Common myeloid progenitor, CD34-positive (primary cell): ENCODE results near the gene UROD.

Experiments used
- CTCF ChIA-PET: fragments of 350-600 bp; sonication (Branson Sonifier 250); formaldehyde crosslinking; loops from one replicate; lab custom pipeline; 2021; ENCODE audit warnings: antibody characterized with exemption; lab: Charles Lee
- POLR2A ChIA-PET: fragments of 350-600 bp; sonication (Branson Sonifier 250); formaldehyde crosslinking; loops from one replicate; lab custom pipeline; 2021; ENCODE audit warnings: antibody characterized with exemption; lab: Charles Lee
- DNase-seq, 3 donors: peaks; one replicate each; pipeline versions ENCODE4 v3.0.0 to v3.0.0-alpha.2; 2013
- H3K27ac ChIP-seq, 2 experiments: 1 replicate in 1 of 2; 2 replicates in 1 of 2; pipeline ENCODE4 v1.7.0; 2013; ENCODE audit warnings: inconsistent platforms in 2 of 2, low read length in 2 of 2, mild to moderate bottlenecking in 2 of 2, low read depth in 1 of 2, moderate library complexity in 1 of 2; ENCODE audit not compliant: severe bottlenecking in 2 of 2, insufficient read depth in 1 of 2, poor library complexity in 1 of 2
- H3K27me3 ChIP-seq, 5 experiments: replicated peaks in 2 of 5; 1 replicate in 3 of 5; 2 replicates in 2 of 5; pipeline versions ENCODE4 v1.6.1 to v1.7.0; 2013; ENCODE audit warnings: low read length in 4 of 5, mild to moderate bottlenecking in 2 of 5, moderate library complexity in 2 of 5, inconsistent platforms in 1 of 5; ENCODE audit not compliant: insufficient read depth in 5 of 5, control insufficient read depth in 4 of 5
- H3K36me3 ChIP-seq, 4 experiments: 1 replicate in 2 of 4; 2 replicates in 2 of 4; pipeline versions ENCODE4 v1.6.1 to v1.7.0; 2013; ENCODE audit warnings: low read length in 3 of 4, control low read depth in 1 of 4, mild to moderate bottlenecking in 1 of 4; ENCODE audit not compliant: control insufficient read depth in 4 of 4, insufficient read depth in 4 of 4
- H3K4me1 ChIP-seq, 4 experiments: 1 replicate in 3 of 4; 2 replicates in 1 of 4; pipeline versions ENCODE4 v1.6.1 to v1.7.1; 2013; ENCODE audit warnings: low read length in 3 of 4, mild to moderate bottlenecking in 3 of 4, control low read depth in 1 of 4, inconsistent platforms in 1 of 4, moderate library complexity in 1 of 4; ENCODE audit not compliant: control insufficient read depth in 4 of 4, insufficient read depth in 4 of 4; ENCODE audit errors: control extremely low read depth in 1 of 4
- H3K4me3 ChIP-seq, 7 experiments: 1 replicate in 4 of 7; 2 replicates in 3 of 7; pipeline versions ENCODE4 v1.5.1 to v1.7.0; 2013; ENCODE audit warnings: mild to moderate bottlenecking in 7 of 7, low read length in 6 of 7, moderate library complexity in 6 of 7, inconsistent platforms in 2 of 7, low read depth in 2 of 7, control low read depth in 1 of 7; ENCODE audit not compliant: insufficient read depth in 4 of 7, control insufficient read depth in 1 of 7; ENCODE audit errors: extremely low read depth in 1 of 7
- H3K9me3 ChIP-seq, 5 experiments: 1 replicate in 4 of 5; 2 replicates in 1 of 5; pipeline versions ENCODE4 v1.6.1 to v1.7.1; 2013; ENCODE audit warnings: low read length in 4 of 5, mild to moderate bottlenecking in 2 of 5, inconsistent platforms in 1 of 5, low read depth in 1 of 5, moderate library complexity in 1 of 5; ENCODE audit not compliant: control insufficient read depth in 4 of 5, insufficient read depth in 2 of 5; ENCODE audit errors: control extremely low read depth in 1 of 5
- WGBS: methylation state at CpG from one replicate; pipeline ENCODE4 v1.1.5; 2013; ENCODE audit not compliant: insufficient coverage; 5-methylcytosine and 5-hydroxymethylcytosine counted together

Gene UROD

DNA sequence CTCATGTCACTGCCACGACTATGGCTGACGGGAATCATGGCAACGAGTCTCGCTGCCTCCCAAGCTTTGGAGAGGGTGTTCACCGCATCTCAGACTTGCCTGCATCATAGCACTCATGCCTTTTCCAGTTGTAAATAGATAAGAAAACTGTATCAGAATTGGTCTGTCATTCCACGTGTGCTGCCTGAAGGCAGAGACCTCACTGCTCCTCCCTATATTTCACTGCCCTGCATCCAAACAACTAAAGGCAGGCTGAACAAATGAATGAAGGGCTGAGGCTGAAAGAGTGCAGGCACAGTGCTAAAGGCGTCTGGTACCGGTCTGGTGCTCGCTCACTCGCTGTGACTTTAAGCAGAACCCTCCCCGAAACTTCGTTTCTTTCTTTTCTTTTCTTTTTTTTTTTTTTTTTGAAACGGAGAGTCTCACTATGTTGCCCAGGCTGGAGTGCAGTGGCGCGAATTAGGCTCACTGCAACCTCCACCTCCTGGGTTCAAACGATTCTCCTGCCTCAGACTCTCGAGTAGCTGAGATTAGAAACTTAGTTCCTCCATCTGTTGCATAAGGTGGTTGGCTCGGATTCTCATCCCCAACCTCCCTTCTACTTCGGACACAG lies 26.2 kb upstream of the UROD start:
- CTCF ChIA-PET: interaction anchor here (1.4 to 2.9 kb wide), 2 partner anchors 26 to 33 kb away, joined by 4 to 15 read pairs; partner anchors contain the start of genes HECTD3 and UROD
- WGBS: 19% methylated on average over 14 of the region's 19 CpGs
- Histone ChIP-seq H3K4me3 (peak overlapping the region; percentile 50 to 92 (median 74)), H3K27ac (peak overlapping the region in 1 of 2 experiments; percentile 78), H3K9me3 (no peaks in the 10 kb centered on the region), H3K36me3 (peaks cover 0 to 2% (median under 1%) of the 10 kb centered on the region in 4 experiments), H3K4me1 (peaks cover 6 to 18% (median 15%) of the 10 kb centered on the region in 4 experiments), H3K27me3 (no peaks in the 10 kb centered on the region)
- peak in 2 of 3 donors; percentile 17 to 23 for DNase-seq
- POLR2A ChIA-PET: interaction anchor here (0.8 to 1.3 kb wide), 4 partner anchors 14 to 264 kb away, joined by 3 to 4 read pairs (median 3); partner anchors contain the start of genes HECTD3 and UROD

DNA sequence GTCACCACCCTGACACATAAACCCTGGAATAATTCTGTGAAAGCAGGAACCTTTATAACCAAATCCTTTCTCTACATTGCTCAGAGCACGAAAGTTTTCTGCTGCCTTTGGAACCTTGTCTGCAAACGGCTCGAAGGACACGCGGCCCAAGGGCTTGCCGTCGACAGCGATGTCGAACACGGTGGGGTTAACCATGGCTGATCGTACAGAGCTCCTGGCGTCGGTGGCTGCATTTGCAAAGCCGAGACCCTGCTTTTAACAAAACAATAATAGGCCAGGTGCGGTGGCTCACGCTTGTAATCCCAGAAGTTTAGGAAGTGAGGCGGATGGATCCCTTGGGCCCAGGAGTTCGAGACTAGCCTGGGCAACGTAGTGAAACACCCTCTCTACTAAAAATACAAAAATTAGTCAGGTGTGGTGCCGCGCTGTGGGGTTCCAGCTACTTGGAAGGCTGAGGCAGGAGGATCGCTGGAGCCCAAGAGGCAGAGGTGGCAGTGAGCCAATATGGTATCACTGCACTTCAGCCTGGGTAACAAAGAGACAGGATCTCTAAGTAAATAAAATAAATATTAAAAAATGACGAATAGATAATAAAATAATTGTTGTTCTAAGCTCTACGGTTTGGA lies 23.4 kb upstream of the UROD start:
- H3K4me3 ChIP-seq: no peak overlapping the region
- H3K9me3 ChIP-seq: no peaks in the 10 kb centered on the region
- ChIA-PET CTCF (interaction anchor here (0.6 kb wide), 1 partner anchor 30 kb away, joined by 3 read pairs; no protein-coding TSS in a partner anchor), POLR2A (interaction anchor here (0.6 kb wide), 1 partner anchor 277 kb away, joined by 5 read pairs; no protein-coding TSS in a partner anchor)
- DNase-seq: no peak
- peaks cover 6 to 18% (median 15%) of the 10 kb centered on the region in 4 experiments for H3K4me1 ChIP-seq
- H3K27me3 ChIP-seq: no peaks in the 10 kb centered on the region
- 98% methylated on average over 17 of the region's 24 CpGs for WGBS
- H3K27ac ChIP-seq: no peak overlapping the region
- H3K36me3 ChIP-seq: no peaks in the 10 kb centered on the region

DNA sequence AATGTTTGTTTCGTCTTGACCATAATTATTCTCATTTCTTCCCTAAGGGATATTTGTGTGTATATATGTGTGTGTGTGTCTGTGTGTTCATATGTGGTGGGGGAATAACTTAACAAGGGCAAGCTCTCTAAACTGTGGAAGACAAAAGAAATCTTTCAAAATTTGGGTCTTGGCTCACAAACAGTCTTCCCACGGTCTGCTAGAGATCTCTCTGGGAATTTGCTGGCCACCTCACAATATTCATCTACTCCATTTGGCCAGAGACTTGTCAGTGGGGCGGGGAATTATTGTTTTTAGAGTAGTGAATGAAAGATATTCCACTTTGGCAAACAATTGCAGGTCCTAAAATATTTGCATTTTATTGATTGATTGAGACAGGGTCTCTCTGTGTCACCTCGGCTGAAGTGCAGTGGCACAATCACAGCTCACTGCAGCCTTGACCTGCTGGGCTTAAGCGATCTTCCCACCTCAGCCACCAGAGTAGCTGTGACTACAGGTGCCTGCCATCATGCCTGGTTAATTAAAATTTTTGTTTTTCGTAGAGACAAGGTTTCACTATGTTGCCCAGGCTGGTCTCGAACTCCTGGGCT lies 17.6 kb upstream of the UROD start:
- no peaks in the 10 kb centered on the region for H3K9me3 ChIP-seq
- no peak for DNase-seq
- no peaks in the 10 kb centered on the region for H3K36me3 ChIP-seq
- H3K27me3 ChIP-seq: no peaks in the 10 kb centered on the region
- no peak overlapping the region for H3K4me3 ChIP-seq
- H3K27ac ChIP-seq: no peak overlapping the region
- H3K4me1 ChIP-seq: no peaks in the 10 kb centered on the region
- WGBS: 100% methylated on average over 5 of the region's 7 CpGs
- POLR2A ChIA-PET: no interaction called here
- CTCF ChIA-PET: no interaction called here

DNA sequence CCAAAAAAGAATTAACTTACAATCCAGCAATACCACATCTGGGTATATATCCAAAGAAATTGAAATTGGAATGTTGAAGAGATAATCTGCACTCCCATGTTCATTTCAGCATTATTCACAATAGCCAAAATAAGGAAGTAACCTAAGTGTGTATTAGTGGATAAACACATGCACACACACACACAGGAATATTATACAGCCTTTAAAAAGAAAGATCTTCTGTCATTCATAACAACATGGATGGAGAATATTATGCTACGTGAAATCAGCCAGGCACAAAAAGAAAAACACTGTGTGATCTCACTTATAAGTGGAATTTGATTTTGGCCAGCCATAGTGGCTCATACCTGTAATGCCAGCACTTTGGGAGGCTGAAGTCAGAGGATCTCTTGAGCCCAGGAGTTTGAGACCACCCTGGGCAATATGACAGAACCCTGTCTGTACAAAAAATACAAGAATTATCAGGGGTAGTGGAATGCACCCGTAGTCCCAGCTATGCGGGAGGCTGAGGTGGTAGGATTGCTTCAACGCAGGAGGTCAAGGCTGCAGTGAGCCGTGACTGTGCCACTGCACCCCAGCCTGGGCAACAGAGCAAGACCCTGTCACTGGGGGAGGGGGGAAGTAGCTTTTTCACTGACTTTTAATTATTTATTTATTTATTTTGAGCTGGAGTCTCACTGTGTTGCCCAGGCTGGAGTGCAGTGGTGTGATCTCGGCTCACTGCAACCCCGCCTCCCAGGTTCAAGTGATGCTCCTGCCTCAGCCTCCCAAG lies 16.4 kb upstream of the UROD start:
- H3K36me3 ChIP-seq: no peaks in the 10 kb centered on the region
- POLR2A ChIA-PET: no interaction called here
- H3K4me1 ChIP-seq: peaks cover under 1 to 4% (median 2%) of the 10 kb centered on the region in 4 experiments
- H3K27me3 ChIP-seq: no peaks in the 10 kb centered on the region
- WGBS: 93% methylated on average over 3 of the region's 7 CpGs
- H3K4me3 ChIP-seq: no peak overlapping the region
- CTCF ChIA-PET: interaction anchor here (1.3 kb wide), 1 partner anchor 9 kb away, joined by 4 read pairs; no protein-coding TSS in a partner anchor
- DNase-seq: no peak
- H3K27ac ChIP-seq: no peak overlapping the region
- H3K9me3 ChIP-seq: no peaks in the 10 kb centered on the region

DNA sequence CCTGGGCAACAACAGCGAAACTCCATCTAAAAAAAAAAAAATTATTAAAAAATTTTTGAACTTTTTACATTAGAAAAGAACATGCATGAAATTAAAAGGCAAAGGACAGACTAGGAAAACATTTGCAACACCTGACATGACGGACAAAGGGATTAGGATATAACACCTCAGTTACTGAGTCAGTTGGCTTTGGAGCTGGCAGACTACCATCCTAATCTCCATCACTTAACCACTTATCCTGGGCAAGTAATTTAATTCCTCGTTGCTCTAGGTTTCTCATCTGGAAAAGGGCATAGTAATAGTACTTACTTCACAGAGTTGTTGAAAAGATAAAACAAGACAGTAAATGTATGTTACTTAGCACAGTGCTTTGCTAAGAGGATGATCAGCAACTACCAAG lies 12.8 kb upstream of the UROD start:
- DNase-seq: no peak
- H3K27ac ChIP-seq: no peak overlapping the region
- ChIA-PET POLR2A (interaction anchor here (1.0 kb wide), 1 partner anchor 13 kb away, joined by 3 read pairs; the partner anchor contains the start of gene EIF2B3), CTCF (interaction anchor here (1.3 kb wide), 1 partner anchor 18 kb away, joined by 3 read pairs; no protein-coding TSS in a partner anchor)
- 100% methylated on average over 1 of the region's 3 CpGs for WGBS
- H3K4me1 ChIP-seq: peaks cover 2 to 10% (median 8%) of the 10 kb centered on the region in 4 experiments
- no peaks in the 10 kb centered on the region for H3K27me3 ChIP-seq
- H3K9me3 ChIP-seq: no peaks in the 10 kb centered on the region
- H3K4me3 ChIP-seq: no peak overlapping the region
- peaks cover 2 to 25% (median 17%) of the 10 kb centered on the region in 4 experiments for H3K36me3 ChIP-seq

DNA sequence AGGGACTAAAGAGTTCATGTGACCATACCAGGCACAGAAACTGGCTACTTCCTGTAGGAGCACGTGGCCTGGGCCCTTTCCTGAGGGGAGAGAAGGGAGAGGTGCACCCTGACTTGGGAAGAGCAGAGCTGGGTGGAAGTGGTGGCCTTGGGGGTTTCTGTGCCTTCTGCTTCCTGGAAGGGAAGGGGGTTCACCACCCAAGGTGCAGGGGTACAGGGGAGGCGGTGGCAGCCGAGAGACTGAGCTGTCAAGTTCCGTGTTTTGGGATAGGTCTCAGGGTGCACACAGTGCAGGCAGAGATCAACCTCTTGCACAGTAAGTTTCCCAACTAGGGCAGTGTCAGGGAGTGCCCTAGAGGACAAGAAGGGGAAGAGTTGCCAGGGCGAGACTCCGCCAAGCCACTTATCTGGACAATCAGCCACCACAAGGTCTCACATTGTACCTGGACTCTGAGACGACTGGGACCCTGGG lies 11.0 kb upstream of the UROD start:
- POLR2A ChIA-PET: no interaction called here

More for the DNA sequence above, 11.0 kb upstream of the UROD start:
- peaks cover 2 to 10% (median 8%) of the 10 kb centered on the region in 4 experiments for H3K4me1 ChIP-seq
- DNase-seq: peak in 2 of 3 donors; percentile 24 to 40
- CTCF ChIA-PET: interaction anchor here (0.9 to 1.4 kb wide), 4 partner anchors 10 to 355 kb away, joined by 3 to 5 read pairs (median 3); partner anchors contain the start of genes HECTD3 and UROD
- H3K9me3 ChIP-seq: no peaks in the 10 kb centered on the region
- H3K27ac ChIP-seq: no peak overlapping the region
- WGBS: 0% methylated on average over 1 of the region's 7 CpGs
- H3K27me3 ChIP-seq: no peaks in the 10 kb centered on the region
- H3K36me3 ChIP-seq: peaks cover 8 to 43% (median 30%) of the 10 kb centered on the region in 4 experiments
- H3K4me3 ChIP-seq: no peak overlapping the region
